ENCODE data around the gene NFE2L1.
A peak's percentile ranks its signal among the peaks of the same experiment; 100 is the strongest.
"Not testable (repeated sequence)": the region's sequence is repeated elsewhere in the genome, so short reads cannot be mapped to it uniquely, and the experiment has no call there.

The NFE2L1 gene

DNA sequence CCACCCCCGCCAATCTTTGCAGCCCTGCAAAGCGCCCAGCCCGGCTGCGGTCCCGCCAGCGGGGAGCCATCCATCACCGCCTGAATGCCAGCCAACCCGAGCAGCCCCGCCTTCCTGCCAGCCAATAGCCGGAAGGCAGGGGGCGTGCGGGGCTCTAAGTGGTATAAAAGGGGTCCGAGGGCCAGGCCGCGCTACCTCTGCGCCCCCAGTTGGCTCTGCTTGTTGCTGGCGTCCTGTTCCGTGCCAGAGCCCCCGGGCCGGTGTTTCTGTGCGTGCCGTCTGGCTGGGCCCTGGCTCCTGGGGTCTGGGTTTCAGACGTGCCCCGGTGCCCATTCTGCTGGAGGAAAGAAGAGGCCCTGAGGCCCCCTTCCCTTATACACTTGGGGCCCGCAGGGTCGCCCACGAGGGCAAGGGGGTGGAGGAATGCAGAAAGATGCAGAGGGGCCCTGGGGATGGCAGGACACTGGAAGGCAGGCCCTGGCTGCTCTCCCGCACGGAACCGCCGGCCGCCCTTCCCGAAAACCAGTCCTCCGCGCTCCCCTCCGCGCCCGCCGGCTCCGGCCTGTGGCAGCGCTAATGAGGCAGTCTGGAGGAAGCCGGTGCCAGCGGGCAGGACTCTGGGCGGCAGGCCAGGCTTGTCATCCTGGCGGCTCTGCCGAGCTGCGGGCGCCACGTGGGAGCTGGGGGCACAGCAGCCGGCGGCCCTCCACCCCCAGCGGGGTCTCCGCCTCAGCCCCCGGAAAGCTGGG, 24.6 kb upstream of the NFE2L1 start:
- no peak for DNase-seq (ENCODE audit: low read depth in 2 of 2)

GRCh38 chr17:48024149-48025039, 23.8 kb upstream of the NFE2L1 start:
- DNase-seq (ENCODE audit: low read depth in 2 of 2): peak in 1 of 2 donors; percentile 42

DNA sequence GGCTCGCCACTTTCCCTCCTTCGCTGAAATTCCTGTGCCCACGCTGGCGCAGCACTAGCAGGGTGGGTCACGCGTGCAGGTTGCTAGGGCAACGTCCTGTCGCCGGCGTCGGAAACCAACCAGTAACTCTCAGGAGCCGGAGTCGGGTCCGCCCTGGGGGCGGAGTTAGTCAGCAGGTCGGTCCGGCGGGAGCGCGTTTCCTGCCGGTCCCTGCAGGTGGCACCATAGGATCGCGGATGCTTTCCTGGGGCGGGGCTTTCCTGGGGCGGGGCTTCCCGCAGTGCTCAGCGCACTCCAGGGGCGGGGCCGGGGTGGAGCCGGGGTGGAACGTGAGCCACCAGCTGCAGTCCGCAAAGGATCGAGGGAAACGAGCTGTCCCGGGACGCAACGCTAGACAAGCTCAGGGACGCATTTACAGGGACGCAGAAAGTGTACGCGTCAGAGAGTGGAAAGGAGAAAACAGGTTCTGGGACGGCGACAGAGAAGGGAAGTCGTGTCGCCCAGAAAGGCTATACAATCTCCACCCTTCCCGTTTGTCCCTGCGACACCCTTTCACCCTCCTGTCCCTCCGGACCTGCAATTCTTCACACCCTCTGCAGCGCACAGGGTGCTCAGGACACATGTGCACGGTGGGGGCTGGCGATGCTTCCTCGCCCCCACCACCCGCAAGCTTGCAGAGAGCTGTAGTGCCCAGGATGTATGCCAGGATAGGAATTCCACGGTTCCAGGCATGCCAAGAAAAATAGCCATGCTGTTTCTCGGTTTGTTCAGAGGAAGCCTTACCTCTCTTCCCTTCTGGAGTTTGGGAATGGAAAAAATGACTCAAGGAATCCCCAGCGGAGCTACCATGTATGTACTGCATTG, 22.9 kb upstream of the NFE2L1 start:
- DNase-seq (ENCODE audit: low read depth in 2 of 2): peak; percentile 95 to 98

DNA sequence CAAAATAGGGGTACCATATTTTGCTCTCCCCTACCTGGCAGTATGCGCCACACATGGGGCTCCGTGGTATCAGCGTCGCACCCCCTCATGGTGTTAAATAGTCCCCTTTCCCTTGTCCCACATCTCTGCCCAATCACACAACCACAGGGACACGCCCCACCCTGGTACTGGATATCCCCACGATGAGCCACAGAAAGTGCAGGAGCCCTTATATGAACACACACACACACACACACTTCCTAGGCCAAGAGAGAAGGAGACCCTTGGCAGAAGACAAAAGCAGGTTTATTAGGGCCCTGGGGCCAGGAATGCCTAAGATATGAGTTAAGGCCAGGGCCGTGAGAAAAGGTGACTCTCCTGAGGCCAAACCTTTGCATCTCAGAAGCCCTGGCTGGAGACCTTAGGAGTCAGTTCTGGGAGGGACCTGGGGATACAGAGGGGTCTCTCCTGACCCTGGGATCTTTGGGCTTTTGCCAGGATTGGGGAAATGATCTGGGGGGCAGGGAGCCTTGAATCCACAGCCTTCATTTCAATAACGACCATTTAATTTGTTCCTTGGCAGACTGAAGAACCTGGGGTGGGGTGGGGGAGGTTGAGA, 22.2 kb upstream of the NFE2L1 start:
- no peak for DNase-seq (ENCODE audit: low read depth in 2 of 2)

- DNase-seq (ENCODE audit: low read depth in 2 of 2): peak; percentile 64 to 66
Measured at GRCh38 chr17:48026502-48027321, 21.4 kb upstream of the NFE2L1 start.

DNA sequence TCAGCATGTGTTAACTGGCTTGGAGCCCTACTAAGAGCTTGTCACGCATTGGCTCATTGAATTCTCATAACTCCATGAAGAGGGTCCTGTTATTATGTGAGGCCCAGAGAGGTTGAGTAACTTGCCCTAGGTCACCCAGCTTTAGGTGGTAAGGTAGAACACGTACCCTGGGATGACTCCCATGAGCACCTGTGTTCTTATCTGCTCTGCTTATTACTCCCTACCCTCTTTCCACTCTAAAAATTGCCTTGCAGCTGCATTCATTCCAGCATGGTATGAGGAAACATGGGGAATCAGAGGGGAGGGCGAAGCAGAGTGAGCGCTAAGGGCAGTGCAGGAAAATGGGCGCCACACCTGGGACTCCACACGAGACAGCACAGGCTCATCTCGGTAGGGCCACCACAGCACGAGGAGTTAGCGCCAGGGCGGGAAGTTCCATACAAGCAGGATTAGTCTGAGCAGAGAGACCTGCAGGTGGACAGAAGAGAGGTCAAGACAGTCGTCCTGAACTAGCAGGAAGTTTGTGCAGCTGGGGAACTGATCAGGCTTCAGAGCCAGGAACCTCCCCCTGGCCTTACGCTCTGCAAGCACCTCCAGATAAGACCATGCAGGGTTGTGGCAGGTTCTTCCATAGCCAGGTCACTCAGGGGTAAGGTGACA, 20.7 kb upstream of the NFE2L1 start:
- no peak for DNase-seq (ENCODE audit: low read depth in 2 of 2)

DNA sequence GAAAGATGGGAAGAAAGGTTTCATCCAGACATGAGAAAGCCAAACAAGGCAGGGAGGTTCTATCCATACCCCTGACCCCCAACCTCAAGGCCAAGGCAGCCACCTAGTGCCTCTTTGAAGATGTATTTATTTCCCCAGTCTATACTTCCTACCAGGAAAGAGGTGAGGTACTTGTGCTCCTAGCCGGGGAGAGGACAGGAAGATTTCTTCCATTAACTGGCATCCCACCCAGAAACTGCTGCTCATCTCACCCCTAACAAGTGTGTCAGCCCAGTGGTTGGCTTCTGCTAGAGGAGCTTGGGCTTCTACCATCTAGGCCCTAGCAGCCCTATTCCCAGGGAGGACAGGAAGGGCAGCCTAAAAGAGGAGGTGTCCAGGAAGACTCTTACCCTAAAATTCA, 19.4 kb upstream of the NFE2L1 start:
- no peak for DNase-seq (ENCODE audit: low read depth in 2 of 2)

- no peak for DNase-seq (ENCODE audit: low read depth in 2 of 2)
Measured at GRCh38 chr17:48030531-48030930, 17.6 kb upstream of the NFE2L1 start.

GRCh38 chr17:48031966-48032365, 16.2 kb upstream of the NFE2L1 start:
- DNase-seq (ENCODE audit: low read depth in 2 of 2): no peak

- DNase-seq (ENCODE audit: low read depth in 2 of 2): not testable (repeated sequence)
Measured at GRCh38 chr17:48034734-48035133, 13.4 kb upstream of the NFE2L1 start.

DNA sequence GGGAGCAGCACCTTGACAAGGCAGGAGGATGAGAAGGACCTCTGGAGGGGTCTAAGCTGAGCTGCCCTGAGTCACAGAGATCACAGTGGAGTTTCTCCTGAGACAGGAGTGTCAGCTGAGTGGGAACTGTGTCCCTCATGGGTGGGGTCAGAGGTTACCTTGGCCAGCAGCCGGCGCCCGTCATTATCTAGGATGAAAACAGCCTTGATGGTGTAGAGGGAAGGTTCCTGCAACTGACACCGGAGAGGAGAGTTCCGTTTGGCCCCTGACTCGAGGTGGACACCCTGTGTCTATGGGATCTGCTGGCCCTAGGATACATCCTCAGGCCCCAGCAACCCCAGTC, 11.5 kb upstream of the NFE2L1 start:
- DNase-seq (ENCODE audit: low read depth in 2 of 2): no peak

DNA sequence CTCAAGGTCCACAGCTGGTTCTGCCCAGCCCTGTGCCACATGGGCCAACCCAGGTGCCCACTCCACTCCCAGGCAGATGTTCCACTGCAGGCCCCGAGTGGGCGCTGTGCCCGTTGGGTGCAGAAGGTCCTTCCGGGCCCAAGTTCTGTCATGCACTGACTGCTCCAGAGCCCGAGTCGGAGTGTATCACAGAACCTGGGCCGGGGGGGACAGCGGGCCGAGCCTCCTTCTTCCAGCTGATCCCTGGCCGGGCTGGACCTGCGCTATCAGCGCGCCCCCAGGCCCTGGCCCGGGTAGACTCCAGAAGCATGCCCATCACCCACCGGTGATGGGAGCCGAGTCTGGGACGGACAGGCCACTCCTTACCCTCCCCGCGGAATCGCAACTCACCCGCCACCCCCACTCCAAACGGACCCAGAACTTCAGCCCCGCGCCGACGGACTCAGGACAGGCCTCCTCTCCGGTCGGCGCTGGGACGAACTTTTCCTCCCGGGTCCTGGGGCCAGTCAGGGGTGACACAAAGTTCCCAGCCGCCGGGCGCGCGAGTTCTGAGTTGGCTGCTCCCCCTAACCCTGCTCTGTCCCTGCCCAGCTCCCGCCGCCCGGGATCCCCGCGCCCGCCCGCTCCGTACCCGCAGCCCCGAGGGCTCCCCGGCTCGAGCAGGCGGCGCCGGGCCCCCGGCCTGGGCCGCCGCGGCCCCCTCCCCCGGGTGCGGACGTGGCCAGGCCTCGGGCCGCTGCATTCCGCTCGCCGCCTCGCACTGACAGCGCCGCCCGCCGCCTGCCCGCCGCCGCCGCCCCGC, 10.9 kb upstream of the NFE2L1 start, which contains the start of gene COPZ2:
TSS of gene COPZ2 (minus strand) at position 762 of the 802 bp plus-strand sequence. CDS start at position 742, 20 bp downstream.
- peak; percentile 52 to 57 for DNase-seq (ENCODE audit: low read depth in 2 of 2)

- DNase-seq (ENCODE audit: low read depth in 2 of 2): no peak
Measured at GRCh38 chr17:48037838-48038323, 10.3 kb upstream of the NFE2L1 start.

DNA sequence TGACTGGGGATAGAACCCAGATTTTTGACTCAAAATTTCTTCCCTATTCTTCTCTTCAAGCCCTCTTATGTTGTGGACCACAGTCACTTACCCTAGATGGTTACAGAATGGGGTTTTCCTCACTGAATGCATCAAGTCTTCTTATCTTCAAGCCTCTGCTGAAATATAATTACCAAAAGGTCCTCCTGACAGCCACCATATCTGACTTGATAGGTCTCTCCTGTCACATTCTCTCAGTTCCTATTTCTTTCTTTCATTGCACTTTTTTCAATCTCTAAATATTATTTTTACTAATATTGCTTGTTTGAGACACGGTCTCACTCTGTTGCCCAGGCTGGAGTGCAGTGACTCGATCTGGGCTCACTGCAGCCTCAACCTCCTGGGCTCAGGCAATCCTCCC, 9.5 kb upstream of the NFE2L1 start:
- DNase-seq (ENCODE audit: low read depth in 2 of 2): no peak

- DNase-seq (ENCODE audit: low read depth in 2 of 2): no peak
Measured at GRCh38 chr17:48043176-48043575, 5.0 kb upstream of the NFE2L1 start.

DNA sequence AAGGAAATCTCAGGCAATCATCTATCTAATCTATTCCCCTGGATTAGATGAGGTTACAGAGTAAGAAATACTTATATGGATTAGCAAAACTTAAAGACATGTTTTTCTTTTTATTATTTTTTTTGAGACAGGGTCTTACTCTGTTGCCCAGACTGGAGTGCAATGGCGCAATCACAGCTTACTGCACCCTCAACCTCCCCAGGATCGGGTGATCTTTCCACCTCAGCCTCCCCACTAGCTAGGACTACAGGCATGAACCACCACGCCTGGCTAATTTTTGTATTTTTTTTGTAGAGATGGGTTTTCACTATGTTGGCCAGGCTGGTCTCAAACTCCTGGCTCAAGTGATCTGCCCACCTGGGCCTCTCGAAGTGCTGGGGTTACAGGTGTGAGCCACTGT, 3.3 kb upstream of the NFE2L1 start:
- DNase-seq (ENCODE audit: low read depth in 2 of 2): no peak

- DNase-seq (ENCODE audit: low read depth in 2 of 2): no peak
Measured at GRCh38 chr17:48045316-48046001, 2.7 kb upstream of the NFE2L1 start.

DNA sequence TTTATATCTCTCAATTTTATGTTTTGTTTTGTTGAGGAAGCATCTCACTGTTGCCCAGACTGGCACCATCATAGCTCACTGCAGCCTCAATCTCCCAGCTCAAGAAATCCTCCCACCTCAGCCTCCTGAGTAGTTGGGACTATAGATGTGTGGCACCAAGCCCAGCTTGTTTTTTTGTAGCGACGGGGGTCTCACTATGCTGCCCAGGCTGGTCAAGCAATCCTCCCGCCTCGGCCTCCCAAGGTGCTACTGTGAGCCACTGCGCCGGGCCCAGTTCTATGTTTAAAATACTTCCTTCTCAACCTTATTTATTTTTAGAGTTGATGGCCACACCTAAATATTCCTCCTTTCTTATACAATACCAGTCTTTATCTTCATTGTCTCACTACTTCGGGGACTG, 1.9 kb upstream of the NFE2L1 start:
- DNase-seq (ENCODE audit: low read depth in 2 of 2): no peak

Data from stimulated activated CD4-positive, alpha-beta T cell treated with anti-CD3 and anti-CD28 coated beads, Interleukin-4, amount 100 ng/mL, for 48 hours (primary cell).